Smooth muscle cell (in vitro differentiated cells): ENCODE measurements around the gene GIPC2. TPM values are rescaled to one million over a fixed set of nuclear protein-coding genes. Genes with fewer than 3 reads are reported as not detected.

Experiments
- DNase-seq: peaks from one replicate; lab custom pipeline; 2025; ENCODE audit not compliant: unreplicated experiment; lab: John Stamatoyannopoulos, UW
- H2AFZ ChIP-seq: fragments of 200-600 bp; sonication (generic); 2 replicates; pipeline ENCODE4 v1.6.0; 2016; ENCODE audit warnings: antibody characterized with exemption, low read depth, mild to moderate bottlenecking
- H3F3A ChIP-seq: fragments of 200-600 bp; sonication (generic); 2 replicates; pipeline ENCODE4 v1.6.0; 2017; ENCODE audit warnings: antibody characterized with exemption, low read depth
- H3K27ac ChIP-seq: fragments of 200-600 bp; sonication (generic); 2 replicates; pipeline ENCODE4 v1.5.1; 2016; ENCODE audit warnings: low read depth, mild to moderate bottlenecking
- H3K27me3 ChIP-seq: fragments of 200-600 bp; sonication (generic); 2 replicates; pipeline ENCODE4 v1.6.1; 2016; ENCODE audit warnings: low read depth, mild to moderate bottlenecking
- H3K36me3 ChIP-seq: fragments of 200-600 bp; sonication (generic); 2 replicates; pipeline ENCODE4 v1.5.1; 2016; ENCODE audit warnings: low read depth
- H3K4me1 ChIP-seq: fragments of 200-600 bp; sonication (generic); 2 replicates; pipeline ENCODE4 v1.5.1; 2016; ENCODE audit warnings: low read depth
- H3K4me2 ChIP-seq: fragments of 200-600 bp; sonication (generic); 2 replicates; pipeline ENCODE4 v1.6.0; 2016; ENCODE audit warnings: mild to moderate bottlenecking
- H3K4me3 ChIP-seq: fragments of 200-600 bp; sonication (generic); 2 replicates; pipeline ENCODE4 v1.5.1; 2016; ENCODE audit warnings: mild to moderate bottlenecking
- H3K79me2 ChIP-seq: fragments of 200-600 bp; sonication (generic); 2 replicates; pipeline ENCODE4 v1.6.0; 2016; ENCODE audit warnings: low read depth, mild to moderate bottlenecking
- H3K9ac ChIP-seq: fragments of 200-600 bp; sonication (generic); 2 replicates; pipeline ENCODE4 v1.6.0; 2016; ENCODE audit warnings: low read depth
- H3K9me3 ChIP-seq: fragments of 200-600 bp; sonication (generic); replicated peaks from 2 replicates; pipeline ENCODE4 v1.5.1; 2016; ENCODE audit warnings: low read depth
- H4K20me1 ChIP-seq: fragments of 200-600 bp; sonication (generic); 2 replicates; pipeline ENCODE4 v1.6.0; 2016; ENCODE audit warnings: low read depth
- CTCF ChIP-seq: fragments of 200-600 bp; sonication (generic); IDR thresholded peaks from 2 replicates; pipeline ENCODE4 v1.5.1; 2017; ENCODE audit warnings: borderline replicate concordance, mild to moderate bottlenecking, antibody characterized with exemption; ENCODE audit not compliant: insufficient read depth, poor library complexity, severe bottlenecking
- WGBS: methylation state at CpG from one replicate; pipeline ENCODE4 v1.1.7; 2016; ENCODE audit warnings: low lambda C conversion rate; 5-methylcytosine and 5-hydroxymethylcytosine counted together
- polyA plus RNA-seq: library from polyadenylated mRNA; unstranded; fragments of >200 nt; fragmentation: Nextera tagmentation; extraction: Ambion mirVana; gene quantifications from 2 replicates; pipeline ENCODE4 v1.2.1, GENCODE V29; 2016
- total RNA-seq: library from RNA; depleted of rRNA; stranded (reverse); fragments of >200 nt; gene quantifications from 2 replicates; pipeline ENCODE4 v1.2.3, GENCODE V29; 2014

The GIPC2 gene
- total and polyA plus RNA-seq, 2 experiments from 2014 or later = 0.05 TPM; not detected in 1

- H3K27ac ChIP-seq = no peak overlapping the region
- H3K9ac ChIP-seq = no peak overlapping the region
- H3K27me3 ChIP-seq = no peaks in the 10 kb centered on the region
- H3K79me2 ChIP-seq = no peaks in the 10 kb centered on the region
- H4K20me1 ChIP-seq = no peaks in the 10 kb centered on the region
- WGBS = 52% methylated on average over 4 of the region's 4 CpGs
- TF ChIP-seq CTCF = no peak
- H3K4me2 ChIP-seq = no peak overlapping the region
- H3K36me3 ChIP-seq = no peaks in the 10 kb centered on the region
- DNase-seq = no peak
- no peak overlapping the region for H2AFZ ChIP-seq
- no peaks in the 10 kb centered on the region for H3K4me1 ChIP-seq
- H3K9me3 ChIP-seq = no peaks in the 10 kb centered on the region
- H3F3A ChIP-seq = no peaks in the 10 kb centered on the region
- H3K4me3 ChIP-seq = no peak overlapping the region
Observed at GRCh38 chr1:78029793-78030192, 16.0 kb upstream of the GIPC2 start.

GRCh38 chr1:78032996-78033796, 12.6 kb upstream of the GIPC2 start:
- Histone ChIP-seq H3K4me1 (no peaks in the 10 kb centered on the region), H2AFZ (no peak overlapping the region), H3K27ac (no peak overlapping the region), H4K20me1 (no peaks in the 10 kb centered on the region), H3K9ac (no peak overlapping the region), H3K27me3 (no peaks in the 10 kb centered on the region), H3K79me2 (no peaks in the 10 kb centered on the region), H3K36me3 (no peaks in the 10 kb centered on the region), H3K4me3 (no peak overlapping the region), H3F3A (no peaks in the 10 kb centered on the region), H3K4me2 (no peak overlapping the region), H3K9me3 (no peaks in the 10 kb centered on the region)
- DNase-seq = no peak
- 79% methylated on average over 4 of the region's 4 CpGs for WGBS
- no peak for TF ChIP-seq CTCF

GRCh38 chr1:78033797-78034172, 12.0 kb upstream of the GIPC2 start:
- no peak overlapping the region for H3K4me2 ChIP-seq
- H3K4me3 ChIP-seq = no peak overlapping the region
- no peak overlapping the region for H2AFZ ChIP-seq
- H3K27me3 ChIP-seq = no peaks in the 10 kb centered on the region
- no peaks in the 10 kb centered on the region for H4K20me1 ChIP-seq
- WGBS = 77% methylated on average over 3 of the region's 3 CpGs
- no peaks in the 10 kb centered on the region for H3K4me1 ChIP-seq
- no peak for TF ChIP-seq CTCF
- H3K9ac ChIP-seq = no peak overlapping the region
- H3K79me2 ChIP-seq = no peaks in the 10 kb centered on the region
- no peaks in the 10 kb centered on the region for H3K36me3 ChIP-seq
- H3K9me3 ChIP-seq = no peaks in the 10 kb centered on the region
- H3F3A ChIP-seq = no peaks in the 10 kb centered on the region
- H3K27ac ChIP-seq = no peak overlapping the region
- no peak for DNase-seq

GRCh38 chr1:78035121-78035520, 10.6 kb upstream of the GIPC2 start:
- TF ChIP-seq CTCF = no peak
- H3K9me3 ChIP-seq = no peaks in the 10 kb centered on the region
- H3K27ac ChIP-seq = no peak overlapping the region
- no peaks in the 10 kb centered on the region for H3K79me2 ChIP-seq
- no peak overlapping the region for H3K4me2 ChIP-seq
- H3K9ac ChIP-seq = no peak overlapping the region
- no peaks in the 10 kb centered on the region for H3K4me1 ChIP-seq
- no peak for DNase-seq
- no peak overlapping the region for H2AFZ ChIP-seq
- H3K36me3 ChIP-seq = no peaks in the 10 kb centered on the region
- 85% methylated on average over 2 of the region's 2 CpGs for WGBS
- H4K20me1 ChIP-seq = no peaks in the 10 kb centered on the region
- no peak overlapping the region for H3K4me3 ChIP-seq
- H3F3A ChIP-seq = no peaks in the 10 kb centered on the region
- no peaks in the 10 kb centered on the region for H3K27me3 ChIP-seq
